ENCODE results near the gene WASF1.

WASF1 gene

DNA sequence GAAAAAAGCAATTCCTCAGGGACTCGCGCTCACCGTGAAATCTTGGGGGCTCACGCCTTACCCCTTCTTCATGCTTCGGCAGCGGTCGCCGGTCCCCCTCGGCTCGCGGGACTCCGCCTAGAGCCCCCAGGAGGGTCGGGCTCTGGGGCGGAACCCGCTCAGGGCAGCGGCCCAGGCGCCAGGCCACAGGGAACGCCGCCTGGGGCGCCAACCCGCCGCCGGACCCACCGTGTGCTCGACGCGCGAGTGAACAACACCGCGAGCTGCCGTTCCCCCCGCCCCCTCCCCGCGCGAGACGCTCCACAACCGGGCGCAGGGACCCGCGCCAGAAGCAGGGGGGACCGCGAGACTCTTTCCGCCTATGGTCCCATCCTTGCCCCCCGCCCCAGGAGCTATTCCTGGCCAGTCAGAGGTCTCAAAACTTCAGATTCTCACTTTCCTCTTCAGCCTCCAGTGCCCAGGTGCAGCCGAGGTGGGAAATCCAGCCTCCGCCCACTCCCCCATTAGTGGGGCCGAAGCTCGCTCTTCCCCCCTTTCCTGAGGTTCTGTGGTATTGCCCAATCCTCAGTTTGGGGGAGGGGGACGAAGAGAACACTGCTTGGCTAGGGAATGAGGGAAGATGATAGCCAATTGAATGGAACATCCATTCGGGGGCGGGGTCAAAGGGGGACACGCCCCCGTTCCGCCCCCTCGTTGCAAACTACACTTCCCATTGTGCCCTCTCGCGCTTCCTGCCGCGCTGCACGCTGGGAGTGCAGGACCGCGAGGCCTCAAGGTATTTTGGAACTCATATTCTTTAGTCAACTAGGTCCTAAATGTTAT lies at the start of gene WASF1:
Gene WASF1 (minus strand): TSS at position 265 of the 822 bp plus-strand sequence. CDS start 52,069 bp downstream, outside the sequence.
- peak; percentile 83 to 87 for DNase-seq (ENCODE audit: low read depth in 2 of 2)

DNA sequence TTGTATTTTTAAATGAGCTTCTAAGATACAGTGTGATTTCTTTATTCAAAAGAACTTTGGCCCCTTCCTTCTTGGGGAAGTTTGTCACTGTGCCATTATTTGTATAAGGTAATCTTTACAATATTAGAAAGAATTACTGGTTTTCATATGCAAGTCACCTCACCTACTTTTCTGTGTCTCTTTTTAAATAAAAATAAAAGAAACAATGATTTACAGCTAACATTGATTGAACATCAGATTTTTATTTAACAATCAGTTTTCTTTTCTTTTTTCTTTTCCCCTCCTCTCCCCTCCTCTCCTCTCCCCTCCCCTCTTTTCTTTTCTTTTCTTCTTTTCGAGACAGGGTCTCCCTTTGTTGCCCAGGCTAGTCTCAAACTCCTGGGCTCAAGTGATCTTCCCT lies 46.8 kb upstream of the WASF1 start:
- no peak for DNase-seq (ENCODE audit: low read depth in 2 of 2)

DNA sequence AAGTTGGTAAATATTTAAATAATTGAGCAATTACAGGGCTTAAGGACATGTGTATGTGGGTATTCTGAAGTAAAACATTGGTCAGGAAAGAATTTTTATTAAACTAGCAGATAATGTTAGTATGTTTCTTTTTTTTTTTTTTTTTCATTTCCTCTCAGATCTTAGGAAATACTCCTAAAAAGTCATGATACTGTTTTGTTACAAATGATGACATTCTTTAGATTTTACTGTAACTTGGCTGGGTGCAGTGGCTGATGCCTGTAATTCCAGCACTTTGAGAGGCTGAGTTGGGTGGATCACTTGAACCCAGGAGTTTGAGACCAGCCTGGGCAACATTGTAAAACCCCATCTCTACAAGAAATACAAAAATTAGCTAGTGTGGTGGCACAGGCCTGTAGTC lies 42.3 kb upstream of the WASF1 start:
- DNase-seq (ENCODE audit: low read depth in 2 of 2) = no peak

DNA sequence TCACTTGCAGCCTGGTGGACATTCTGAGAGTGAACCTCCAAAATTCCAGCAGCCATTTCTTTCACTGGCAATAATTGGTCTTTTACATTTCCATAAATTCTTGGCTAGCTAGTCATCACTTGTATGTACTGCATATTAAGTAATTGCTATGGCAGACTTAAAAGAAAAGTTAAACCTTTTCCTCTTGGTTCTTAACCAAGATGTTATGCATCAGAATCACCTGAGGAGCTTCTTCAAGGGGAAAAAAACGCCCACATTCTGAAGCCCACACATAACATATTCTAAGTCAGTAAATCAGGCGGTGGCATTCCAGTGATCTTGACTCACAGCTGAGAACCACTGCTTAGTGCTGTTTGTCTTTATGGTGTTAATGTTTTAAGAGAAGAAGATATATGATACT lies 37.8 kb upstream of the WASF1 start:
- no peak for DNase-seq (ENCODE audit: low read depth in 2 of 2)

DNA sequence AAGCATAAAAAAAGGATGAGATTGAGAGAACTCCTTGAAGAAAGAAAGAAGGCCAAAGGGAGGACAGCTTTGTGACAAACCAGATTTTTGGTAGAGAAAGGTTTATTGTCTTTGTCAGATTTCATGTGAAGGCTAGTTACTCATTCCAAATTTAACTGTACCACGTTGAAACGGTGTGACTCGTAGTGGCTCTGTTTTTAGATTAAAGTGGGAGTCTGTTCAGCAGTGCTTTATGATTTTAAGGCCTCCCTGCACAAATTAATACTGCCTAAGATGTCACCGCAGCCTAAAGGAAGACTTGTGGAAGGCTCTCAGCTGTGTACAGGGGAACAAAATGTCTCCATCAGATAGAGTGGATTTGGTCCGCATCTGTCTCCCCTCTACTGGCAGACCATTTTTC lies 36.7 kb upstream of the WASF1 start:
- DNase-seq (ENCODE audit: low read depth in 2 of 2) = no peak

DNA sequence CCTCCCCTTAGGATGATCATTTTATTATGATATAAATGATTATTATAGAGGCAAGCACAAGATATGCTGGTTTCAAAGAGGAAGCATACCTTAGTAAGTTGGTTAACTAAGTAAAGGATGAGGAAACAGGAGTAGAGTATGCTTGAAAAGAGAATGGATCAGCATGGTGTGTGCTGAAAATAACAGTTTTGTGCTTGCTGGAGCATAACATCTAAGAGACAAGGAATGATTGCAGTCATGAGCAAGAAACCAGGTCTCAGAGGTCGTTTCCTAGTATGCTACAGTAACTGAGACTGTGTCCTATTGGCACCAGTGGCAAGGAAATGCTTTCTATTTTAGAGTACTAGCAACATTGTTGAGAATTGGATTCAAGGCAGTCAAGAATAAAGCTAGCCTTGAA lies 34.9 kb upstream of the WASF1 start:
- no peak for DNase-seq (ENCODE audit: low read depth in 2 of 2)

DNA sequence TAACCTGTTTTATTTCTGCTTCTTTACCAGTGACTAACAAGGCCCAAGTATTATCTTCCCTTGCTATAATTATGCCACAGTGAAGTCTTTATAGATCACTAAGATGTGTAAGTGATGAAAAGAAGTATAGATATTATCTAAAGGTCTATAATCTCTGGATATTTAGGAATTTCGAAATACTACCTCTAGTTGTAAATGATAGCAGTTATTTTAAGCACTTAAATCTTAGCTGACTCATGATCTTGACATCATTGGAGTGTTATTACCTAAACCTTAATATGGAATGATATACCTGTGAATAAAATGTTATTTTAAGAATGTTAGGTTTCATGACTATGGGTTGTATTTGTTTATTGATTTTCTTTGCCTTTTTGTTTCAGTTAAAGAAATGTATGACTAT lies 32.3 kb upstream of the WASF1 start:
- DNase-seq (ENCODE audit: low read depth in 2 of 2) = no peak

DNA sequence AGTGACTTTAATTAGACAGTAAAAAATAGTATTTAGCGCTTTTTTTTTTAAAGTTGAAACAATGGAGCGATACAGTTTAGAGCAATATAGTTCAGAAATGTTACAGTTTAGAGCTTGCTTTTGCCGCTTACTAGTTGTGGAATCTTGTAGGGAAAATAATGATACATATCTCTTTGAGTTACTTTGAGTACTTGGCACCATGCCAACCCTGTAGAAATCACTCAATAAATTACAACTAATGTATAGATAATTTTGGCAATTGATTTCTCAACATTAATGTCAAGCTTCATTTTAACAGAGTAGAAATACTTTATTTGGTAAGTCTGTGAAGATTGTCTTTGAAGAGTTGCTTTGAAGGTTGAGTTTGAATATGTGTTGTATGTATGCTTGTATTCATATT lies 28.2 kb upstream of the WASF1 start:
- no peak for DNase-seq (ENCODE audit: low read depth in 2 of 2)

DNA sequence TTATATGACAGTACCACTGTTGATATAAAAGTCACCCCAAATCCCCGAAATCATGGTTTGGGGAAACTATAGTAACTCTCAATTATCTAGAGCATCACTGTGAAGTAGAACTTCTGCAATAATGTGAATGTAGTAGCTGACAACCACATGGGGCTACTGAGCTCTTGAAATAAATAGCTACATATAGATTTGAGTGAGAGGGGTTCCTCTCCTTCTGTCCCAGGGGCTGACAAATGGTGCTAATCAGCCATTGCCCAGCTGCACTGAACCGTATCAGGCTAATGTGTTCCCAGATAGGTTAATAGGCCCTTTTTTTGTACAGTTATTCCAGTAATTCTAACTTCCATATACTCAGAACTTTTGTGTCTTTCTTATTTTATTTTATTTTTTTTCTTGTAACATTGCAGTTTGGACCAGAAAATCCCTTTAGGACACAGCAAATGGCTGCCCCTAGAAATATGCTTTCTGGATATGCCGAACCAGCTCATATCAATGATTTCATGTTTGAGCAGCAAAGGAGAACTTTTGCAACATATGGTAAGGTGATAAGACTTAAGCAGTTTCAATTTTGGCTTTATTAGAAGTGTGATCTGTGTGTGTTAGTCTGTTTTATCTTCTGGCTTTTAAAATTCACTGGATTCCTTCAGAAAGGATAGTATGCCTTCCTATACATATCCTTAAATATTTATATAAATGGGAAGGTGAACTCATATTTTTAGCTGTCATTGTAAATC lies 21.8 kb upstream of the WASF1 start:
- no peak for DNase-seq (ENCODE audit: low read depth in 2 of 2)

DNA sequence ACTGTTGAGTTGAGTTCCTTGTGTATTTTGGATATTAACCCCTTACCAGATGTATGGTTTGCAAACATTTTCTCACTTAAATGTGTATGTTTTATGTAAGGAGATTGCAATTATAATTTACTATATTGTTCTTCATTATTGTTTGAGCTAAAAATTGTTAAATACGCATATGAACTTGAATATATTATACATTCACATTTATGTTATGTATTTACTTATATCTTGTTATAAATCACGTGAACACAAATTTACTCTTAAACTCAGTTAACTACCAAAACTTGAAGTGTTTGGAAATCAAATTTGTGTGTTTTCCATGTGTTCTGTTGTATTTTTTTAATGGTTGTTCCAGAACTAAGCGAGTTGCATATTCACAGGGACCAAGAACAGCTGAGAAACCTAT lies 19.1 kb upstream of the WASF1 start:
- no peak for DNase-seq (ENCODE audit: low read depth in 2 of 2)

DNA sequence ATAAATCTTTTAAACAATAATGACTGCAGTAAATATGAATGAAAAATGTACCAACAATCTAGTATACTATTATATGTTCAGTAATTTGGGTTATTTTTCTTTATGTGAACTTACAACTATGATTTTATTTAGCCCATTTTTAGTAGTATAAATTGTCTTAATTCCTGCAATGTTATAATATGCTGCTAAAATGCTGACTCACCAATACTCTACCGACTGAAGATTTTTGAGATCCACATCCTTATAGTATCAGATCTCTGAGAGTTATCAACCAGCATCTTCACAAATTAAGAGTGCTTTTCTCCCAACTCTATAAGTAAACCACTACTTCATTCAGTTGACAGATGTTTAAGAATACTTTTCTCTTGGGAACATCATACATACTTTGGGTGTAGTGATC lies 17.4 kb upstream of the WASF1 start:
- DNase-seq (ENCODE audit: low read depth in 2 of 2) = no peak

DNA sequence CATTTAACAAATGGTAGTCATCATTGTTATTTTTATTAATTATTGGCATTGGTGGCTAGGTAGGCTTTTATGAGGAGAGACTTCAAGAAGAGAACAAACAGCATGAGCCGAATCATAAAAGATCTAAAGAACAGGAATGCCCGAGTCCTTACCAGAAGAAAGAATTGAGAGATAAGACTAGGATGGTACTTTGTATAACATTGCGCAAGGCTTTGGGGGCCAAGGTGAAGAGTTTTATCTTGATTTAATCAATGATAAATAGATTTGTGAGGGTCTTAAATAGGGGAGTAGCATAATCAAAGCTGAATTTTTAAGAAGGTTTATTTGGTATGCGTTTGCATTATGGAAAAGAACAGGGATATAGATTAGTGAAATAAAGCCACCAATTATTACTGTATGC lies 16.2 kb upstream of the WASF1 start:
- no peak for DNase-seq (ENCODE audit: low read depth in 2 of 2)

DNA sequence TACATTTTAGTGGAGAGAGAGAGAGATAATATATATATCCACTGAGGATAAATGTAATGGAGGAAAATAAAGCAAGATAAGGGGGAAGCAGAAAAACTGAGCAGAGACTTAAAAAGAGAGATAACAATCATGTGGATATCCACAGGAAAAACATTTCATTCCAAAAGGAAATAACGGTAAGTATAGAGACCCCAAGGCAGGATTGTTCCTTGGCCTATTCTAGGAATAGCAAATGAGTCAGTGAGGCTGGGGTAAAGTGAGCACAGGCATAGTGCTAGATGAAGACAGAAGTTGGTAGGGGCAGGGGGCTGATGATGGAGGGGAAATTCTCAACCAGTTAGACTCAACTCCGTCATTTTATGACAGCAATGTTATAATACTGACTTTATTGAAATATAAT lies 12.0 kb upstream of the WASF1 start:
- no peak for DNase-seq (ENCODE audit: low read depth in 2 of 2)

DNA sequence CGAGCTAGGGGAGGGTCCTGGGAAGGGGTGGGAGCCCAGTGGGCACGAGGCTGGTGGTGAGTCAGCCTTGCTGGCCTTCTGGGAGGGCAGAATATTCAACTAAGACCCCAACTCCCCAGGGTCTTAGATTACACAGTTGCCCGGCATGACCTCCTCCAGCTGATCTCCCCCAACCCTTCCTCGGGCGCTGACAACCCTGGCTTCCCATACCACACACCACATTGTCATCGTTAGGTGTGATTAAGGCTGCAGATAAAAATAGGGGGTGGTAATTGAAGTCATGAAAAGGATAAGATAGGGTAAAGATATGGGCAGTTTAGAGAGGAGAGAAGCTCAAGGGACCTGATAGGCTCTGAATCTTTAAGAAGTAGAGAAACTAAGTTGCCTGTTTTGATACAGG lies 11.3 kb upstream of the WASF1 start:
- no peak for DNase-seq (ENCODE audit: low read depth in 2 of 2)

DNA sequence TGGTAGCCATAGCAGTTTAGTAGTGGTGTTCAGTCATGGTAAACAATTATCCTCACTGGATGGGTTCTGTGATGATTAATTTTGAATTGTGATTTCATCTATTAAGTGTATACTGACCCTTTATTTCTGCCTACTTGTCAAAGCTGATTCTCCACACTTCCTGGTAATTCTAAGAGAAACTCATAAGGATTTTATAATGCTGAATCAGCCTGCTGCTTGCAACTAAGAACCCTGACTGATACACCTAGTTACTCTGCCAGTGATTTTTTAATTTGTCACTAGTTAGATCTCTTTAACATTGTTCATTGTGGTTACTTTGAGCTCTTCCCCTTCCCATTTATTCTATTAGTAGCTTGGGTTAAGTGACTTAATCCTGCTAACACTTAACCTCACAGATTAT lies 9.3 kb upstream of the WASF1 start:
- no peak for DNase-seq (ENCODE audit: low read depth in 2 of 2)

DNA sequence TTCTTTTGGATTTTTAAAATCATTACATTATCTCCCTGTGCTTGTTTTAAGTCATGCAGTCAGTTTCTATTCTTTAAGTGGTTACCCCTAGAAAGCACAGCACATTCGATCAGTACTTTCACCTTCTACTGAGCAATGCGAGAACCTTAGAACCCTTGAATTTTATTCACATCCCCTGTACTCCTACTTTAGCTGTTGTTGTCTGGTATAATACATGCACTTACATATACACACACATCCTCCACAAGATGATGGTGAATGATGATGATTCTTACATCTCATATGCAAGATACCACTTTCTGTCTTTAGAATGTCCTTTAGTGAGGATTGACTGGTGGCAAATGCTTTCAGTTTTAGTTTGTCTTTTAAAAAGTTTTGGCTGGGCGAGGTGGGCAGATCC lies 6.4 kb upstream of the WASF1 start:
- no peak for DNase-seq (ENCODE audit: low read depth in 2 of 2)

DNA sequence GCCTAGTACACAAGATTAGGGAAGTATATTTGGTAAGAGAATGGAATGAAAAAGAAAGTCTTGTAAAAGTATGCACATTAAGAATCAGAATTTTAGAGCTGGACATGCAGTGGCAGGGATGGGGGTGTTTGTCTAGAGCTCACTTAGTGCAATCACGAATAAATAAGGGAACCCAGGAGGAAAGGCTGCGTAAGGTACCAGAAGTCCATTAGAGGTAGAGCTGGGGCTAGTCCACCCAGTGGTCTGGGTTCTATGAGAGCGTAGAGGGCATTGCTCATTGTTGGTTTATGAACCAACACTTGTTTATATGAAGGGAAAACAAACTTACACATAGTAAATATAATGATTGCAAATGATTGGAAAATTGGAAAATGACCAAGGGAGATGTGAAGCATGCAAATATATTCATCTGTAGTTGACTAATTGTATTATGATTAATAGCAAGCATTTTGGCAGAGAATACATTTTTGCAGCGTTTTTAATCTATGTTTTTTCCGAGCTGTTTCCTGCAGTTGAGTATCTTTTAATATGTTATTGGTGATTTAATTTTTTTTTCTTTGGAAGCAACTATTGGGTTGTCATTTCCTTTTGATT lies 3.9 kb upstream of the WASF1 start:
- DNase-seq (ENCODE audit: low read depth in 2 of 2) = no peak

DNA sequence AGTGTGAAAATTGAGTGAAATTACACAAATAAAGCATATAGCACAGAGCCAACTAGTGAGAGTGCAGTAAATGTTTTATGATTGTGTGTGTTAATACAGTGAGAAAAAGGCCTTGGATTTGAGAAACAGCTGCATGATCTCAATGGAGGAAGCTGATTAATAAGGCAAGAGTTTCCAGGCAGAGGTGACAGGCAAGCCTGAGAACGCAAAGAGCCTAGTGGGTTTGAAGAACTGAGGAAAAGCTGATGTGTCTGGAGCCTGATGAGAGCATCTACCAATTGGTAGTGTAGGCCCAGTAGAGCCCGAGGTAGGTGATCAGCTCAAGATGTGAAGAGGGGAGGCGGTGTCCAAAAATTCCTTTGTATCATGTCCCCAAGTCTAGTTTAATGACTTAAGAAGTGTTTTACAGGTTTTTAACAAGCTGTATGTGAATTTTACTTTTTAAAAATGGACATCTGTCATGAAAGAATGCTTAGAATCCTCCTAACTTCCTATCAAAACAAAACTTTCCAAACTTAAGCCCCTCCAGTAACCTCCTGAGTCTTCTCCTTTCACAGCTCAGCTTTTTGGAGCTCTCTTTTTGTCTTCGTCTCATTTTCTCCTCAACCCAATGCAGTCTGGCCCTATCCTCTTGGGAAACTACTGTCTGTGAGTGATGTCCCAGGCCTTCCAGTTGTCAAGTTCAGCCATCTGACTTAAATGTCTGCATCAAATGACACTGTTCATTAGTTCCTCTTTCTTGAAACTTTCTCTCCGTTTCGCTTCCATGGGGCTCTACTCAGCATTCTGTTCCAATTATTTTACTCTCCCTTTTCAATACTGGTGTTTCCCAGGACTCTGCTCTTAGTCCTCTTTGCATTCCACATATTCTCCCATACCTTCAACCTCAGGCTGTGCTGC lies 1.9 kb upstream of the WASF1 start:
- no peak for DNase-seq (ENCODE audit: low read depth in 2 of 2)

DNA sequence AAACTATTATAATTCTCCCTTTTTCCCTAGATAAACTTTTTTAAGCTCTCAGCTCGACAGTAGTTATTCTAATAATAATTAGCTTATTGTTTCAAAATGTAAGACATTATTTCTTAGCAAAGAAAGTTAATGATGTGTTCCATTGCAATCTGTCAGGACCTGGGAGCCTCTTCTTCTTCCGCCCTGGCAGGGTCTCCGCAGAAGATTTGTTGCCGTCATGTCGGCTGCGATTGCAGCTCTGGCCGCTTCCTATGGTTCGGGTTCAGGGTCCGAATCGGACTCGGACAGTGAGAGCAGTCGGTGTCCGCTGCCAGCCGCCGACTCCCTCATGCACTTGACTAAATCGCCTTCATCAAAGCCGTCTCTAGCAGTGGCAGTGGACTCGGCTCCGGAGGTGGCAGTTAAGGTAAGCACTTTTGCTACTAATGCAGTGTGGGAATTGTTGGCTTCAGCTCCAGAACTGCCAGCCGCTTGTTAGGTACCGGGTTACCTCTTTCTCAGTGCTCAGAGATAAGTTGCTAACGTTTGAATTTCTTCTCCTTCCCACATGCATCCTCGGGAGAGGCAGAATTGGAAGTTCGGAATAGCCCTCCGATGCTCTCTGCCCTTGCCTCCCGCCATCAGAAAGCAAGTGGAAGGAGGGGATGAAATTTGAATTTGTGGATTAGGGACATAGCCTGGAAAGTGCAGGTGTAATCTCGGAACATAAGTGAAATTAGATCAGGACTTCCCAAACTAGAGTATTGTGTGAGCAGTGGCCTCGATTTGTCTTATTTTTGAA lies 948 bp upstream of the WASF1 start, which contains the start of gene CDC40:
Gene CDC40 (plus strand): TSS at position 200 of the 781 bp plus-strand sequence. CDS start 18 bp downstream, at position 218.
- DNase-seq (ENCODE audit: low read depth in 2 of 2) = peak; percentile 19 to 22

DNA sequence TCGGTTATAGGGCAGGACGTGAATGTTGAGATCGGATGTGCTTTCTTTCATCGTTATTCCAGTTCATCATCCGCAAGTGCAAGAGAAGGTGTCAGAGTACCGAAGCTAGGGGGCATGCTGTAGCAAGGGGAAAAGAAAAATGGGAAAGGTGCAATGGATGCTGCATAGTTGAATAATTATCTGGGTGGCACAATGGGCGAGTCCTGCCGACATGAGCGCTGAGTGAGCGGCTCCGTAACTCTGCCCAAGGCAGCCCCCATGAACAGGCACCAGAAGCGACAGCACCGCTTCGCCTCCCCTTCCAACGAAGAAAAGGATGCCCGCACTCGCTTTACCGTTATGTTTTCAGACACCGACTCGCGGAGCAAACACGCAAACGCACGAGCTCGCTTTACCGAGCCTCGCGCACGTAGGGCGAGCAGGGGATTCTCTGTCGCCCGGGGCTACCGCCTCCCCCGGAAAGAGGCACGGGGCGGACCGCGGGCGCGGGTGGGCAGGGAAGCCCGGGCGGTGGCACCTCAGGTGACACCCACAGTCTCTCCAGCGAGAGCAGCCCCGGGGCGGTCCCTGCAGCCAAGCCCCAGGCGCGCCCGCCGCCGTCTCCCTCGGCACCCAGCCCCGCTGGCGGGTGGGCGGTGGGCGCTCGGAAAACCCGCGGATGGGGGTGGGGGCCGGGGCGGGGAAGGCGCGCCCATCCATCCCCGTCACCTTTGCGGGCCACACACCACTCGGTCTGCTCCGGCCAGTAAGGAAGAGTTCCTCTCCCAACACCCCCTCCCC lies 654 bp downstream of the WASF1 start:
- DNase-seq (ENCODE audit: low read depth in 2 of 2) = peak; percentile 32 to 44
